Fibroblast of the conjunctiva (primary cell): ENCODE results near the gene SKA1.

Experiments used
- DNase-seq: peaks from one replicate; pipeline ENCODE4 v3.0.0-alpha.2; 2010; ENCODE audit warnings: low read depth

Gene SKA1

GRCh38 chr18:50374753-50375391 is at the start of gene SKA1:
SKA1 (plus strand) TSS chr18:50375046; CDS start chr18:50375831, 785 bp downstream.
- peak; percentile 90 for DNase-seq

DNA sequence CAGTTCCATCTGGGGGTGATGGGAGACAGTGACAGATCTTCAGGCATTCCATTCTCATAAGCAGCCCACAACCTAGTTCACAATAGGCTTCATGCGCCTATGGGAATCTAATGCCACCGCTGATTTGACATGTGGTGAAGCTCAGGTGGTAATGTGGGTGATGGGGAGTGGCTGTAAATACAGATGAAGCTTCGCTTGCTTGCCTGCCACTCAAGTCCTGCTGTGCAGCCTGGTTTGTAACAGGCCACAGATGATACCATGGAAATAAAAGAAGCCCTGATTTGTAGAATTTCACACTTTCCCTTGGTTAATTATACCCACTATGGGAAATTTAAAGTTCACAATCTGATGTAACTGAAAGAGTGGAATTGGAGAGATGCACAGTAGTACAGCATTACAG is 46.9 kb upstream of the SKA1 start:
- DNase-seq, result no peak

- DNase-seq, result no peak
Observed at GRCh38 chr18:50330176-50330575, 44.7 kb upstream of the SKA1 start.

DNA sequence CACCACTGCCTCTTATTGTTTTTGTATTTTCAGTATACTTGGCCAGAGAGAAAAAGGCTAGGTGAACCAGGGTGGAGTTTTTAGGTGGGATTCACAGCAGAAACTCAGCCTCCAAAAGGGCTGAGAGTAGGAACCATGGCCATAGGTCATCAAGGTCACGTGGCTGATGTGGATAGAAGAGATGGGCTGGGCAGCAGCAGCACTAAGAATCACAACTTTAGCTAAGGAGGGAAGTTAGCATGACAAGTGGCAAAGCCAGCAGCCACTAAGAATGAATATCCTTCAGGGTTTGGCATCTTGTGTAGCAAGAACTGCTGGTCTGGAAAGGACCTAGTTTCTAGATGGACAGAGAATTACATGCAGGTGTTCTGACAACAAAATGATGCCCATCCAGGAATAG is 43.2 kb upstream of the SKA1 start:
- no peak for DNase-seq

GRCh38 chr18:50334546-50335152 is 40.2 kb upstream of the SKA1 start:
- no peak for DNase-seq

GRCh38 chr18:50338122-50338521 is 36.7 kb upstream of the SKA1 start:
- no peak for DNase-seq

GRCh38 chr18:50338715-50339114 is 36.1 kb upstream of the SKA1 start:
- DNase-seq, result no peak

DNA sequence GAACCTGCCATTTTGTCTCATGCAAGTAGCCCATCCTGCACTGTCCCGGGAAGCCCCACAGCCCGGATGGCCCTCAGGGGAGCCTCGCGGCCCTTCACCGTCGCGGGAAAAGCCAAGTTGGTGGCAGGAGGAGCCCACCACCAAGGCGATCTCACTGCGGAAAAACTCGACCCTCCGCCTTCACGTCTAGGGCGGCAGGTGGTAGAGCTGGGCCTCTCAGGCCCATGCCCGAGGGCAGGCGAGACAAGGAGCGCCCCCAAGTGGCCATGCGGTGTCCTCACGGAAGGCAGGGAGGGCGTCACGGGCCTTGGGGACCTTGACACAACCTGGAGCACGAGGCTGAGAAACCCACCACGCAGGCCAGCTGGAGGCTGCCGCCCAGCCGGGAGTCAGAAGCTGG is 34.8 kb upstream of the SKA1 start:
- DNase-seq, result no peak

- no peak for DNase-seq
Observed at GRCh38 chr18:50341443-50341842, 33.4 kb upstream of the SKA1 start.

- DNase-seq, result no peak
Observed at GRCh38 chr18:50350699-50351098, 24.1 kb upstream of the SKA1 start.

- no peak for DNase-seq
Observed at GRCh38 chr18:50356036-50356945, 18.6 kb upstream of the SKA1 start.

DNA sequence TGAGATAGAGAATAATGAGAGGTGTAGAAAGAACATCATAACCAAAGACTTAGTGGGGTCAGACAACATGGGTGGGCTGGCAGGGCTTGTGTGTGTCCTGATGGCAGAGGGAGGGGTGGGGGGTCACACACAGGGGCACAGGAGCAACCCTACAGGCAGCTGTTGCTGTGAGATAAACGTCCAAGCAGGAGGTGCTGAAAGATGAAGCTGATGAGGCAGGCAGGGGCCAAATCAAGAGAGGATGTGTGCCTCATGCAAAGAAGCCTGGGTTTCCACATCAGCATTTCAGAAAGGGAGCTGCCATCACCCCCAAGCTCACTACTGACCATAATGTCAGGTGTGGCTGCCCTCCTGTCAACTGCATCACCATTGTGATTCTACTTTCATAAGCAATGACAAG is 16.0 kb upstream of the SKA1 start:
- no peak for DNase-seq

GRCh38 chr18:50359806-50360205 is 15.0 kb upstream of the SKA1 start:
- no peak for DNase-seq

GRCh38 chr18:50360611-50361010 is 14.2 kb upstream of the SKA1 start:
- DNase-seq, result no peak

GRCh38 chr18:50369672-50370071 is 5.2 kb upstream of the SKA1 start:
- no peak for DNase-seq

- DNase-seq, result no peak
Observed at GRCh38 chr18:50372743-50373142, 2.1 kb upstream of the SKA1 start.

GRCh38 chr18:50373561-50374219 is 1.2 kb upstream of the SKA1 start:
- no peak for DNase-seq

- DNase-seq, result no peak
Observed at GRCh38 chr18:50374220-50374752, 560 bp upstream of the SKA1 start.

- no peak for DNase-seq
Observed at GRCh38 chr18:50377061-50377798, 2.4 kb downstream of the SKA1 start.

GRCh38 chr18:50388988-50389387 is 14.1 kb downstream of the SKA1 start:
- no peak for DNase-seq

DNA sequence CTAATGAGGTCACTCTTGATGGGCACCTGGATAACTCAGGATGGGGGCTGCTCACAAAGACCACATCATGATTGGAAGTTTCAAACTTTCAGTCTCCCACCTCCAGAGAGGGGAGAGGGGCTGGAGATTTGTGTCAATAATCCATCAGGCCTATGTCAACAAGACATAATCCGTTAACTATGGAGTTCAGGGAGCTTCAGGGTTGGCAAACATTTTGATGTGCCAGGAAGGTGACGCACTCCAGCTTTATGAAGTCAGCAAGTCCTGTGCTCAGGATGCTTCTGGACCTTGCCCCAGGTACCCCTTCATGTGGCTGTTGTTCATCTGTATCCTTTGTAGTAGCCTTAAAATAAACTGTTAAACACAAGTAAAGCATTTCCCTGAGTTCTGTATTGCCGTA is 19.0 kb downstream of the SKA1 start:
- DNase-seq, result no peak

- no peak for DNase-seq
Observed at GRCh38 chr18:50395093-50395492, 20.2 kb downstream of the SKA1 start.
